ENCODE results near the gene KIF23. TPM values are rescaled to one million over a fixed set of nuclear protein-coding genes. Genes with fewer than 3 reads are reported as not detected.

The KIF23 gene
- total RNA-seq, 1 experiment from 2014 or later, result 100 TPM

DNA sequence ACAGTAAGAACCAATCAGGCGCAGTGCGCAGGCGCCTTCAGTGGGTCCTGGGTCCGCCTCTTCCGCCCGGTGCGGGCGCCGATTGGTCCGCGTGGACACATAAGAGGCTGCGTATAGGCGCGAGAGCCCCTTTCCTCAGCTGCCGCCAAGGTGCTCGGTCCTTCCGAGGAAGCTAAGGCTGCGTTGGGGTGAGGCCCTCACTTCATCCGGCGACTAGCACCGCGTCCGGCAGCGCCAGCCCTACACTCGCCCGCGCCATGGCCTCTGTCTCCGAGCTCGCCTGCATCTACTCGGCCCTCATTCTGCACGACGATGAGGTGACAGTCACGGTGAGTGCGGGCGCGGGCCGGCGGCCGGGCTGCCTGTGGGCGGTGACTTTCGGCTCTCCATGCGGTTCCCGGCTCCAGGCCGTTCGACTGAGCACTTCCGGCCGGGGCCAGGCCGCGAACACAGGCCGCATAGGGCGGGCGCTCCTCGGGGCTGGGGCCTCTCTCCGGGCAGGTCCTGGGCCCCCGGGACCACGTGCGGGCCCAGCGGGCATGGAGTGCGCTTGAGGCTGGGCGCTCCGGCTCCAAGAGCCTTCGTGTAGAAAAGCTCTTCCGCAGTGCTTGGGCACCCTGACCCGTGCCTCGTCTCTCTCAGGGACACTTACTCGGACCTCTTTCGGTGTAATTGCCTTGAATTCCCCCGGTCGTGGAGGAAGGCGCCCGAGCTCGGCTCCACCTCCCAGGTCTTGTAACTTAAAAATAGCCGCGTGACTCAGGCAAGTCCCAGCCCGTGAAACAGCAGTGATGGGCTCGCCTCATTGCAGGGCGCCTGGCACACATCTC lies 38.8 kb downstream of the KIF23 start, which contains the start of gene RPLP1:
RPLP1 (plus strand) TSS at position 127 of the 830 bp plus-strand sequence; CDS start at position 258, 131 bp downstream.
- Histone ChIP-seq H3K9me3 (ENCODE audit: insufficient read depth, low read depth) (no peaks in the 10 kb centered on the region), H3F3A (ENCODE audit: insufficient read depth, low read depth) (peaks cover 56% of the 10 kb centered on the region), H3K36me3 (ENCODE audit: low read depth) (peaks cover 30% of the 10 kb centered on the region), H4K20me1 (ENCODE audit: insufficient read depth) (peaks cover 42% of the 10 kb centered on the region), H3K27ac (peak within 1 kb of the TSS; percentile 82), H3K4me3 (peak within 1 kb of the TSS; percentile 71), H3K4me2 (peak within 1 kb of the TSS; percentile 97), H3K9me2 (ENCODE audit: insufficient read depth) (no peaks in the 10 kb centered on the region), H3K79me2 (ENCODE audit: low read depth) (peaks cover 37% of the 10 kb centered on the region), H2AFZ (peak within 1 kb of the TSS; percentile 79), H3K4me1 (replicated peaks; ENCODE audit: insufficient read depth) (peaks cover 25% of the 10 kb centered on the region), H3K27me3 (ENCODE audit: insufficient read depth, low read depth) (no peaks in the 10 kb centered on the region)
- TSS peak; percentile 48 for BruUV-seq (replicated peaks)
- DNase-seq, result peak; percentile 70 to 93
- ChIA-PET CTCF (interaction anchor here (3.4 kb wide), 1 partner anchor 10 kb away, joined by 16 read pairs; no protein-coding TSS in a partner anchor), POLR2A (ENCODE audit: unreplicated experiment) (interaction anchor here (0.6 to 1.6 kb wide), 6 partner anchors 10 to 1679 kb away, joined by 3 to 11 read pairs (median 4); no protein-coding TSS in a partner anchor)
- intact Hi-C loops (cut with micrococcal nuclease; ENCODE audit: unreplicated experiment), result loop anchor here (5.0 kb wide), 1 partner anchor 41 kb away; the partner anchor contains the start of gene KIF23
- TF ChIP-seq EZH2 (IDR thresholded peaks at IDR 0.05; ENCODE audit: low read depth) (no peak), CTCF (conservative IDR thresholded peaks at IDR 0.05) (no peak)

DNA sequence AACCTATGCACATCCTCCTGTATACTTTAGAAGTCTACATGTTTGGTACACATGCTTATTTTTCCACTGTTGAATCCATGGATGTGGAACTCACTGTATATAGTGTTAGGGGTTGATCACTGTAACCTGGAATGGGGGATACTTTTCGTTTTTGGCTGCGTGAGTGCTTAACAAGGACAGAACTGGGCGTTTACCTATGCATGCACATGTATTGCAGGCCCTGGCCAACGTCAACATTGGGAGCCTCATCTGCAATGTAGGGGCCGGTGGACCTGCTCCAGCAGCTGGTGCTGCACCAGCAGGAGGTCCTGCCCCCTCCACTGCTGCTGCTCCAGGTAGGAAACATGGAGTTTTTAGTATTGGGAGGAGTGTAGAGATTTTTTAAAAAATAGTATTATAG lies 40.8 kb downstream of the KIF23 start:
- Histone ChIP-seq H3K4me3 (peak overlapping the region; percentile 71), H3K9me2 (ENCODE audit: insufficient read depth) (no peaks in the 10 kb centered on the region), H3F3A (ENCODE audit: insufficient read depth, low read depth) (peaks cover 59% of the 10 kb centered on the region), H3K4me2 (peak overlapping the region; percentile 97), H4K20me1 (ENCODE audit: insufficient read depth) (peaks cover 42% of the 10 kb centered on the region), H3K4me1 (replicated peaks; ENCODE audit: insufficient read depth) (peaks cover 25% of the 10 kb centered on the region), H3K27me3 (ENCODE audit: insufficient read depth, low read depth) (no peaks in the 10 kb centered on the region), H3K27ac (peak overlapping the region; percentile 39; the same call in 1 of the 2 replicates), H3K36me3 (ENCODE audit: low read depth) (peaks cover 30% of the 10 kb centered on the region), H2AFZ (no peak overlapping the region), H3K9me3 (ENCODE audit: insufficient read depth, low read depth) (no peaks in the 10 kb centered on the region), H3K79me2 (ENCODE audit: low read depth) (peaks cover 37% of the 10 kb centered on the region)
- TF ChIP-seq EZH2 (IDR thresholded peaks at IDR 0.05; ENCODE audit: low read depth) (no peak), CTCF (conservative IDR thresholded peaks at IDR 0.05) (no peak)
- ChIA-PET CTCF (interaction anchor here (3.4 kb wide), 1 partner anchor 8 kb away, joined by 16 read pairs; no protein-coding TSS in a partner anchor), POLR2A (ENCODE audit: unreplicated experiment) (interaction anchor here (0.6 to 0.8 kb wide), 2 partner anchors 21 to 1847 kb away, joined by 3 to 9 read pairs; no protein-coding TSS in a partner anchor)
- no peak for DNase-seq
- intact Hi-C loops (cut with micrococcal nuclease; ENCODE audit: unreplicated experiment), result loop anchor here (5.0 kb wide), 1 partner anchor 43 kb away; the partner anchor contains the start of gene KIF23
- BruUV-seq (replicated peaks), result no TSS peak

DNA sequence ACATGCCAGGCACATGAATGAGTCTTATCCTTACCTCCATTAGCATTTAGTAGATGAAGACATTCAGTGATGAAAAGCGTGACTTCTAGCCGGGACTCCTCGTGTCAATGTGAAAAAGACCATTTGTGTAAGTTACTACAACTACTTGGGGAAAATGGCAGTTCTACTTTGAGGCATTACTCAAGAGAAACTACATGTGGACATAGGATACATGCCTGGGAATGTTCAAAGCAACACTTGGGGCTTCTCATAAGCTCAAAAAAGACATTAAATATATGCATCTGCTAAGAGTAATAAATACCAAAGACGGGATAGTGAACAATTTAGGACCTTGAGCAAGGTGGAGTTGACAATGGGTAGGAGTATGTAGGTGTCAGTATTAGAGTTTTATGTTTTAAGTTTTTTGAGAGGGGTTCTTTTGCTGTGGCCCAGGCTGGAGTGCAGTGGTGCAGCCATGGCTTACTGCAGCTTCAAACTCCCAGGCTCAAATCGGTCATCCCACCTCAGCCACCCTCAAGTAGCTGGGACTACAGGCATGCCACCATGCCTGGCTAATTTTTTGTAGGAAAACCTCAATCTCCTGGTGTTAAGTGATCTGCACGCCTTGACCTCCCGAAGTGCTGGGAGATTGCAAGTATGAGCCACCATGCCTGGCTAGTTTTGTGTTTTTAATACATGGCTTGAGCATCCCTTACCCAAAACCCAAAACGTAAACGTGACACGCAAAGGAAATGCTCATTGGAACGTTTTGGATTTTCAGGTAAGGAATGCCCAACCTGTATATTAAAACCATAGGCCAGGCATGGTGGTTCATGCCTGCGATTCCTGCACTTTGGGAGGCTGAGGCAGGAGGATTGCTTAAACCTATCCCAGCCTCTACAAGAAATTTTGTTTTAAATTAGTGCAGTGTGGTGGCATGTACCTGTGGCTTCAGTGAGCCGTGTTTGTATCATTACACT lies 42.3 kb downstream of the KIF23 start:
- POLR2A ChIA-PET (ENCODE audit: unreplicated experiment), result no interaction called here
- Histone ChIP-seq H3K4me1 (replicated peaks; ENCODE audit: insufficient read depth) (peaks cover 25% of the 10 kb centered on the region), H3K27ac (no peak overlapping the region), H3K4me2 (no peak overlapping the region), H2AFZ (no peak overlapping the region), H3K4me3 (no peak overlapping the region), H3K36me3 (ENCODE audit: low read depth) (peaks cover 30% of the 10 kb centered on the region), H3F3A (ENCODE audit: insufficient read depth, low read depth) (peaks cover 62% of the 10 kb centered on the region), H3K27me3 (ENCODE audit: insufficient read depth, low read depth) (no peaks in the 10 kb centered on the region), H3K79me2 (ENCODE audit: low read depth) (peaks cover 37% of the 10 kb centered on the region), H3K9me2 (ENCODE audit: insufficient read depth) (no peaks in the 10 kb centered on the region), H4K20me1 (ENCODE audit: insufficient read depth) (peaks cover 42% of the 10 kb centered on the region), H3K9me3 (ENCODE audit: insufficient read depth, low read depth) (no peaks in the 10 kb centered on the region)
- BruUV-seq (replicated peaks), result no TSS peak
- CTCF ChIA-PET, result no interaction called here
- no peak for DNase-seq
- intact Hi-C loops (cut with micrococcal nuclease; ENCODE audit: unreplicated experiment), result no loop called here
- TF ChIP-seq EZH2 (IDR thresholded peaks at IDR 0.05; ENCODE audit: low read depth) (no peak), CTCF (conservative IDR thresholded peaks at IDR 0.05) (no peak)
